ENCODE results near the gene DHRS1.

The DHRS1 gene

GRCh38 chr14:24260780-24261157 lies 38.8 kb downstream of the DHRS1 start:
- Histone ChIP-seq H3K27ac (ENCODE audit: insufficient read depth in 1 of 2, low read depth in 1 of 2, low read length in 2 of 2, poor library complexity in 1 of 2, severe bottlenecking in 2 of 2) (no peak overlapping the region), H3K4me1 (ENCODE audit: control extremely low read depth in 1 of 4, control insufficient read depth in 4 of 4, insufficient read depth in 4 of 4, low read length in 3 of 4) (no peaks in the 10 kb centered on the region), H3K36me3 (ENCODE audit: control insufficient read depth in 4 of 4, insufficient read depth in 4 of 4, low read length in 3 of 4) (peaks cover 0 to 6% (median 4%) of the 10 kb centered on the region in 4 experiments), H3K27me3 (replicated peaks in 2 of 5; ENCODE audit: control insufficient read depth in 4 of 5, insufficient read depth in 5 of 5, low read length in 4 of 5) (no peaks in the 10 kb centered on the region), H3K4me3 (ENCODE audit: control insufficient read depth in 1 of 7, extremely low read depth in 1 of 7, insufficient read depth in 4 of 7, low read depth in 2 of 7, low read length in 6 of 7) (no peak overlapping the region), H3K9me3 (ENCODE audit: control extremely low read depth in 1 of 5, control insufficient read depth in 4 of 5, insufficient read depth in 2 of 5, low read depth in 1 of 5, low read length in 4 of 5) (no peaks in the 10 kb centered on the region)
- WGBS (ENCODE audit: insufficient coverage) = 100% methylated on average over 3 of the region's 4 CpGs
- CTCF ChIA-PET = no interaction called here
- POLR2A ChIA-PET = no interaction called here
- DNase-seq = no peak

- peaks cover 0 to 3% (median under 1%) of the 10 kb centered on the region in 4 experiments for H3K36me3 ChIP-seq (ENCODE audit: control insufficient read depth in 4 of 4, insufficient read depth in 4 of 4, low read length in 3 of 4)
- WGBS (ENCODE audit: insufficient coverage) = 97% methylated on average over 14 of the region's 16 CpGs
- DNase-seq = no peak
- no peaks in the 10 kb centered on the region for H3K9me3 ChIP-seq (ENCODE audit: control extremely low read depth in 1 of 5, control insufficient read depth in 4 of 5, insufficient read depth in 2 of 5, low read depth in 1 of 5, low read length in 4 of 5)
- ChIA-PET POLR2A (no interaction called here), CTCF (no interaction called here)
- no peaks in the 10 kb centered on the region for H3K27me3 ChIP-seq (replicated peaks in 2 of 5; ENCODE audit: control insufficient read depth in 4 of 5, insufficient read depth in 5 of 5, low read length in 4 of 5)
- no peaks in the 10 kb centered on the region for H3K4me1 ChIP-seq (ENCODE audit: control extremely low read depth in 1 of 4, control insufficient read depth in 4 of 4, insufficient read depth in 4 of 4, low read length in 3 of 4)
- no peak overlapping the region for H3K4me3 ChIP-seq (ENCODE audit: control insufficient read depth in 1 of 7, extremely low read depth in 1 of 7, insufficient read depth in 4 of 7, low read depth in 2 of 7, low read length in 6 of 7)
- H3K27ac ChIP-seq (ENCODE audit: insufficient read depth in 1 of 2, low read depth in 1 of 2, low read length in 2 of 2, poor library complexity in 1 of 2, severe bottlenecking in 2 of 2) = no peak overlapping the region
These were observed 39.4 kb downstream of the DHRS1 start for GRCh38 chr14:24260026-24260779.

- peaks cover 0 to 4% (median 0%) of the 10 kb centered on the region in 4 experiments for H3K36me3 ChIP-seq (ENCODE audit: control insufficient read depth in 4 of 4, insufficient read depth in 4 of 4, low read length in 3 of 4)
- no peak overlapping the region for H3K4me3 ChIP-seq (ENCODE audit: control insufficient read depth in 1 of 7, extremely low read depth in 1 of 7, insufficient read depth in 4 of 7, low read depth in 2 of 7, low read length in 6 of 7)
- no peak for DNase-seq
- ChIA-PET POLR2A (no interaction called here), CTCF (no interaction called here)
- H3K4me1 ChIP-seq (ENCODE audit: control extremely low read depth in 1 of 4, control insufficient read depth in 4 of 4, insufficient read depth in 4 of 4, low read length in 3 of 4) = no peaks in the 10 kb centered on the region
- WGBS (ENCODE audit: insufficient coverage) = 97% methylated on average over 10 of the region's 16 CpGs
- no peaks in the 10 kb centered on the region for H3K27me3 ChIP-seq (replicated peaks in 2 of 5; ENCODE audit: control insufficient read depth in 4 of 5, insufficient read depth in 5 of 5, low read length in 4 of 5)
- H3K27ac ChIP-seq (ENCODE audit: insufficient read depth in 1 of 2, low read depth in 1 of 2, low read length in 2 of 2, poor library complexity in 1 of 2, severe bottlenecking in 2 of 2) = no peak overlapping the region
- H3K9me3 ChIP-seq (ENCODE audit: control extremely low read depth in 1 of 5, control insufficient read depth in 4 of 5, insufficient read depth in 2 of 5, low read depth in 1 of 5, low read length in 4 of 5) = no peaks in the 10 kb centered on the region
These were observed 40.1 kb downstream of the DHRS1 start for GRCh38 chr14:24259282-24260025.

GRCh38 chr14:24258548-24259265 lies 40.9 kb downstream of the DHRS1 start:
- DNase-seq = no peak
- Histone ChIP-seq H3K27me3 (replicated peaks in 2 of 5; ENCODE audit: control insufficient read depth in 4 of 5, insufficient read depth in 5 of 5, low read length in 4 of 5) (no peaks in the 10 kb centered on the region), H3K4me3 (ENCODE audit: control insufficient read depth in 1 of 7, extremely low read depth in 1 of 7, insufficient read depth in 4 of 7, low read depth in 2 of 7, low read length in 6 of 7) (no peak overlapping the region), H3K27ac (ENCODE audit: insufficient read depth in 1 of 2, low read depth in 1 of 2, low read length in 2 of 2, poor library complexity in 1 of 2, severe bottlenecking in 2 of 2) (no peak overlapping the region), H3K9me3 (ENCODE audit: control extremely low read depth in 1 of 5, control insufficient read depth in 4 of 5, insufficient read depth in 2 of 5, low read depth in 1 of 5, low read length in 4 of 5) (no peaks in the 10 kb centered on the region), H3K36me3 (ENCODE audit: control insufficient read depth in 4 of 4, insufficient read depth in 4 of 4, low read length in 3 of 4) (peaks cover 0 to 4% (median 0%) of the 10 kb centered on the region in 4 experiments), H3K4me1 (ENCODE audit: control extremely low read depth in 1 of 4, control insufficient read depth in 4 of 4, insufficient read depth in 4 of 4, low read length in 3 of 4) (no peaks in the 10 kb centered on the region)
- ChIA-PET POLR2A (no interaction called here), CTCF (interaction anchor here (1.0 to 3.6 kb wide), 4 partner anchors 12 to 46 kb away, joined by 3 to 12 read pairs (median 6); no protein-coding TSS in a partner anchor)
- 99% methylated on average over 17 of the region's 18 CpGs for WGBS (ENCODE audit: insufficient coverage)

GRCh38 chr14:24258119-24258518 lies 41.5 kb downstream of the DHRS1 start:
- Histone ChIP-seq H3K36me3 (ENCODE audit: control insufficient read depth in 4 of 4, insufficient read depth in 4 of 4, low read length in 3 of 4) (peaks cover 0 to 4% (median 0%) of the 10 kb centered on the region in 4 experiments), H3K4me3 (ENCODE audit: control insufficient read depth in 1 of 7, extremely low read depth in 1 of 7, insufficient read depth in 4 of 7, low read depth in 2 of 7, low read length in 6 of 7) (no peak overlapping the region), H3K27ac (ENCODE audit: insufficient read depth in 1 of 2, low read depth in 1 of 2, low read length in 2 of 2, poor library complexity in 1 of 2, severe bottlenecking in 2 of 2) (no peak overlapping the region), H3K4me1 (ENCODE audit: control extremely low read depth in 1 of 4, control insufficient read depth in 4 of 4, insufficient read depth in 4 of 4, low read length in 3 of 4) (no peaks in the 10 kb centered on the region), H3K27me3 (replicated peaks in 2 of 5; ENCODE audit: control insufficient read depth in 4 of 5, insufficient read depth in 5 of 5, low read length in 4 of 5) (no peaks in the 10 kb centered on the region), H3K9me3 (ENCODE audit: control extremely low read depth in 1 of 5, control insufficient read depth in 4 of 5, insufficient read depth in 2 of 5, low read depth in 1 of 5, low read length in 4 of 5) (no peaks in the 10 kb centered on the region)
- 95% methylated on average over 9 of the region's 9 CpGs for WGBS (ENCODE audit: insufficient coverage)
- ChIA-PET CTCF (interaction anchor here (0.9 to 3.6 kb wide), 5 partner anchors 9 to 46 kb away, joined by 3 to 12 read pairs (median 3); no protein-coding TSS in a partner anchor), POLR2A (no interaction called here)
- no peak for DNase-seq

- WGBS (ENCODE audit: insufficient coverage) = 100% methylated on average over 1 of the region's 4 CpGs
- POLR2A ChIA-PET = interaction anchor here (1.1 kb wide), 1 partner anchor 41 kb away, joined by 3 read pairs; the partner anchor contains the start of gene MDP1
- H3K36me3 ChIP-seq (ENCODE audit: control insufficient read depth in 4 of 4, insufficient read depth in 4 of 4, low read length in 3 of 4) = peaks cover 0 to 4% (median 0%) of the 10 kb centered on the region in 4 experiments
These were observed 42.6 kb downstream of the DHRS1 start for GRCh38 chr14:24256960-24257359.

More at GRCh38 chr14:24256960-24257359, 42.6 kb downstream of the DHRS1 start:
- H3K27ac ChIP-seq (ENCODE audit: insufficient read depth in 1 of 2, low read depth in 1 of 2, low read length in 2 of 2, poor library complexity in 1 of 2, severe bottlenecking in 2 of 2) = no peak overlapping the region
- H3K4me3 ChIP-seq (ENCODE audit: control insufficient read depth in 1 of 7, extremely low read depth in 1 of 7, insufficient read depth in 4 of 7, low read depth in 2 of 7, low read length in 6 of 7) = no peak overlapping the region
- CTCF ChIA-PET = interaction anchor here (0.6 to 3.6 kb wide), 6 partner anchors 10 to 133 kb away, joined by 3 to 12 read pairs (median 10); partner anchors contain the start of genes MDP1 and TINF2
- DNase-seq = no peak
- no peaks in the 10 kb centered on the region for H3K27me3 ChIP-seq (replicated peaks in 2 of 5; ENCODE audit: control insufficient read depth in 4 of 5, insufficient read depth in 5 of 5, low read length in 4 of 5)
- no peaks in the 10 kb centered on the region for H3K4me1 ChIP-seq (ENCODE audit: control extremely low read depth in 1 of 4, control insufficient read depth in 4 of 4, insufficient read depth in 4 of 4, low read length in 3 of 4)
- no peaks in the 10 kb centered on the region for H3K9me3 ChIP-seq (ENCODE audit: control extremely low read depth in 1 of 5, control insufficient read depth in 4 of 5, insufficient read depth in 2 of 5, low read depth in 1 of 5, low read length in 4 of 5)

All from common myeloid progenitor, CD34-positive (primary cell).